ENCODE measurements around the gene BACE1. TPM values are rescaled to one million over a fixed set of nuclear protein-coding genes. Genes with fewer than 3 reads are reported as not detected.
A peak's percentile ranks its signal among the peaks of the same experiment; 100 is the strongest.

Gene BACE1
- 9.6 and 10.6 TPM in 2 replicates for total RNA-seq (2021)
- Bru-seq, nascent RNA = percentile 35 among the genes with signal in this experiment
- BruChase-seq, experiment 1, labeled RNA remaining after a 2-hour chase = percentile 42 among the genes with signal in this experiment
- BruChase-seq, experiment 2, labeled RNA remaining after a 6-hour chase = percentile 54 among the genes with signal in this experiment
- long read RNA-seq, full-length matches to known transcripts = 6 of 12 reads
- long read RNA-seq, partial matches to known transcripts = 1 of 12 reads
- long read RNA-seq, other reads (novel, unspliced or antisense) = 5 of 12 reads

DNA sequence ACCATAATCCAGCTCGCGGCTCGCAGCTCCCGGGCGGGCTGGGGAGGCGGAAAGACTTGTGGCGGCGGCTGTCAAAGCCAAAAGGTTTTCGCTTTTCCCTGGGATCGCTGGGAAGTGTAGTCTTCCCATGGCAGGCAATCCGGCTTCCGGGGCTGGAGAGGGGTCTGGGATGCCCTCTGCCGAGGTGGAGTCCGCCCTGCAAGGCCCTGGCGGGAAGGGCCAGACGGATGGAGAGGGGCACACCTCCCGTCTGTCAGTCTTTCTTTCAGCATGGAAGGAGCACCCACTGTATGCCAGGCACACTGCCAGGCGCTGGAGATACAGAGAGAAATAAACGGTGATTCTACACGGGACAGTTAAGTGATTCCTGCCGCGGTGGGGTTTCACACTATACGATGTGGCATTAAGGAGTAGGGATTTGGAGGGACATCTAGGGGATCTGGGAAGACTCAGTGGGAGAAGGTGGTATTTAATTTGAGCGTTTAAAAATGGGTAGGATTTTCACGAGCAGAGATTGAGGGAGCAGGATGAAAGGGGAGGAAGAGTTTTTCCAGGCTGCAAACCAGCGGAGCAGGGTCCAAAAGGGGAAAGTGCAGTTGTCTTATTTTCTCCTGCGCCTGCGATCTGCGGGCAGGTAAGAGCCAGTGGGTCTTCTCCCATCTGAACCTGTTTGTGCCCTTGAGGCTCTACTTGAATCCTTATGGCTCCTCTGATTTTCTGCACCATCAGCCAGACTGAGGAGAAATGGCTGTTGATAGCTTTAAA lies at the start of gene BACE1:
Gene BACE1, minus strand, starts transcription at position 60 of the 765 bp plus-strand sequence. CDS start 461 bp downstream, outside the sequence.
- 0 out of 2 replicates have a peak, but pooled peaks cover 18% of the 10 kb centered on the region for H3K4me1 ChIP-seq (replicated peaks; ENCODE audit: insufficient read depth)
- H3K9me2 ChIP-seq (ENCODE audit: insufficient read depth) = no peaks in the 10 kb centered on the region
- H3K4me3 ChIP-seq = peak within 1 kb of the TSS; percentile 62
- H3K27me3 ChIP-seq (ENCODE audit: insufficient read depth, low read depth) = no peaks in the 10 kb centered on the region
- BruUV-seq (replicated peaks) = no TSS peak
- no peaks in the 10 kb centered on the region for H4K20me1 ChIP-seq (ENCODE audit: insufficient read depth)
- peak within 1 kb of the TSS; percentile 94 for H3K4me2 ChIP-seq
- peak; percentile 55 to 73 for DNase-seq
- ChIA-PET POLR2A (ENCODE audit: unreplicated experiment) (interaction anchor here (0.6 kb wide), 2 partner anchors 74 to 290 kb away, joined by 3 read pairs; no protein-coding TSS in a partner anchor), CTCF (no interaction called here)
- no peaks in the 10 kb centered on the region for H3F3A ChIP-seq (ENCODE audit: insufficient read depth, low read depth)
- TF ChIP-seq EZH2 (IDR thresholded peaks at IDR 0.05; ENCODE audit: low read depth) = no peak
- TF ChIP-seq, protein P1, sequence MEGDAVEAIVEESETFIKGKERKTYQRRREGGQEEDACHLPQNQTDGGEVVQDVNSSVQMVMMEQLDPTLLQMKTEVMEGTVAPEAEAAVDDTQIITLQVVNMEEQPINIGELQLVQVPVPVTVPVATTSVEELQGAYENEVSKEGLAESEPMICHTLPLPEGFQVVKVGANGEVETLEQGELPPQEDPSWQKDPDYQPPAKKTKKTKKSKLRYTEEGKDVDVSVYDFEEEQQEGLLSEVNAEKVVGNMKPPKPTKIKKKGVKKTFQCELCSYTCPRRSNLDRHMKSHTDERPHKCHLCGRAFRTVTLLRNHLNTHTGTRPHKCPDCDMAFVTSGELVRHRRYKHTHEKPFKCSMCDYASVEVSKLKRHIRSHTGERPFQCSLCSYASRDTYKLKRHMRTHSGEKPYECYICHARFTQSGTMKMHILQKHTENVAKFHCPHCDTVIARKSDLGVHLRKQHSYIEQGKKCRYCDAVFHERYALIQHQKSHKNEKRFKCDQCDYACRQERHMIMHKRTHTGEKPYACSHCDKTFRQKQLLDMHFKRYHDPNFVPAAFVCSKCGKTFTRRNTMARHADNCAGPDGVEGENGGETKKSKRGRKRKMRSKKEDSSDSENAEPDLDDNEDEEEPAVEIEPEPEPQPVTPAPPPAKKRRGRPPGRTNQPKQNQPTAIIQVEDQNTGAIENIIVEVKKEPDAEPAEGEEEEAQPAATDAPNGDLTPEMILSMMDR (conservative IDR thresholded peaks at IDR 0.05) = peak; percentile 38; the same call in 1 of the 2 replicates
- H3K79me2 ChIP-seq (ENCODE audit: low read depth) = no peaks in the 10 kb centered on the region
- no peaks in the 10 kb centered on the region for H3K36me3 ChIP-seq (ENCODE audit: low read depth)
- H3K9me3 ChIP-seq (ENCODE audit: insufficient read depth, low read depth) = no peaks in the 10 kb centered on the region
- H2AFZ ChIP-seq = peak within 1 kb of the TSS; percentile 84
- no peak within 1 kb of the TSS for H3K27ac ChIP-seq
- intact Hi-C loops (cut with micrococcal nuclease; ENCODE audit: unreplicated experiment) = no loop called here

DNA sequence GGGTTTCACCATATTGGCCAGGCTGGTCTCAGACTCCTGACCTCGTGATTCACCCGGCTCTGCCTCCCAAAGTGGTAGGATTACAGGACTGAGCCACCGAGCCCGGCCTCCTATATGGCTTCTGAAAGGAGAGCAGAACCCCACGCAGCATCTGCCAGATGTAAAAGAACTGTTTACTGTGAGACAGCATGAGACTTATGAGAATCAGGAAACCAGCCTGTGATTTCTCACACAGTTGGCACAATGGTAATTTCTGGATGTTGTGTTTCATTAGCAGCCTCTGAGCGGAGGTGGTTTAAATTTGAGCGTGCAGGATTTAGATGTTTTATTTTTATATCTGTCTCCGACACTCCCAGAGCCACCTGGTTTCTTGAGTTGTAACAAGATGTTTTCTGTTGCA lies 45.4 kb upstream of the BACE1 start:
- H3K4me1 ChIP-seq (replicated peaks; ENCODE audit: insufficient read depth) = no peaks in the 10 kb centered on the region
- ChIA-PET CTCF (no interaction called here), POLR2A (ENCODE audit: unreplicated experiment) (no interaction called here)
- H3K9me2 ChIP-seq (ENCODE audit: insufficient read depth) = no peaks in the 10 kb centered on the region
- 0 out of 2 replicates have a peak, but pooled peaks cover 12% of the 10 kb centered on the region for H3K36me3 ChIP-seq (ENCODE audit: low read depth)
- H3K27ac ChIP-seq = no peak overlapping the region
- no peak for DNase-seq
- H3K27me3 ChIP-seq (ENCODE audit: insufficient read depth, low read depth) = no peaks in the 10 kb centered on the region
- intact Hi-C loops (cut with micrococcal nuclease; ENCODE audit: unreplicated experiment) = no loop called here
- no TSS peak for BruUV-seq (replicated peaks)
- TF ChIP-seq, protein P1 (conservative IDR thresholded peaks at IDR 0.05) = no peak
- TF ChIP-seq EZH2 (IDR thresholded peaks at IDR 0.05; ENCODE audit: low read depth) = no peak
- H3K4me2 ChIP-seq = no peak overlapping the region
- no peak overlapping the region for H2AFZ ChIP-seq
- no peaks in the 10 kb centered on the region for H4K20me1 ChIP-seq (ENCODE audit: insufficient read depth)
- H3K4me3 ChIP-seq = no peak overlapping the region
- H3K79me2 ChIP-seq (ENCODE audit: low read depth) = no peaks in the 10 kb centered on the region
- no peaks in the 10 kb centered on the region for H3F3A ChIP-seq (ENCODE audit: insufficient read depth, low read depth)
- no peaks in the 10 kb centered on the region for H3K9me3 ChIP-seq (ENCODE audit: insufficient read depth, low read depth)

DNA sequence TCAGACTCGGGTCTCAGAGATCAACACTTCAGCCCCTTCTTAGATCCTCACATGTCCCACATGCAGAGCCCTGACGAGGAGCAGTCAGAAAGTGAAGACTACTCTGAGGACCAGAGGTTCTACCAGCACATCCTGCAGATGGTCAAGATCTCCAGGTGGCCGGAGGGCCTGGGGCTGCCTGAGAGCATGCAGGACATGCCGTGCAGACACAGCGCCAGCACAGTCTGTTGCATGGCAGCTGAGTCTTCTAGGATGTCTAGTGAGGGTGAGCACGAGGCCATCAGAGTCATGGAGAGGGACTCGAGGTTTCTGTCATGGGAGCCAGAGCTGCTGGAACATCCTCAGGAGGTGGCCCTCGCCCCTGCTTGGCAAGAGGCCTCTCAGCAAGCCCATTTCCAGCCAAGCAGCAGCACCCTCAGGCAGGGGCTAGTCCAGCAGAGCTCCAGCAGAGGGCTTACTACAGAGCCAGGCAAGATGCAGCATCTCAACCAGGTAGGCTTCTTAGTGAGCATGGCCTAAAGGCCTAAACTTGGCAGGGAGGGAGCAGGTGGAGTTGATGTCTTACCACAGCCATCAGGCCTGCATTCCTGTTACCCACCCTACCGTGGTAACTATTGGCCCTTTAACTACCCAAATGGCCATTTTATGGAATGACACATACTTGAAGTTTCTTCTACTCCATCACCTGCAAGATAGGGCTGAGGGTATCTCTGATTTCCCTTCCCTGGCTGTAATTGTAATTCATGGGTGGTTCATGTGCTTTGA lies 40.3 kb upstream of the BACE1 start:
- Histone ChIP-seq H3K27me3 (ENCODE audit: insufficient read depth, low read depth) (no peaks in the 10 kb centered on the region), H3K9me2 (ENCODE audit: insufficient read depth) (no peaks in the 10 kb centered on the region), H3K36me3 (ENCODE audit: low read depth) (peaks cover 9% of the 10 kb centered on the region; the same call in 1 of the 2 replicates), H4K20me1 (ENCODE audit: insufficient read depth) (0 out of 2 replicates have a peak, but pooled peaks cover 4% of the 10 kb centered on the region), H2AFZ (no peak overlapping the region), H3K4me2 (no peak overlapping the region), H3K79me2 (ENCODE audit: low read depth) (no peaks in the 10 kb centered on the region), H3K9me3 (ENCODE audit: insufficient read depth, low read depth) (no peaks in the 10 kb centered on the region), H3K27ac (no peak overlapping the region), H3K4me1 (replicated peaks; ENCODE audit: insufficient read depth) (no peaks in the 10 kb centered on the region), H3K4me3 (no peak overlapping the region), H3F3A (ENCODE audit: insufficient read depth, low read depth) (no peaks in the 10 kb centered on the region)
- no peak for TF ChIP-seq EZH2 (IDR thresholded peaks at IDR 0.05; ENCODE audit: low read depth)
- TF ChIP-seq, protein P1 (conservative IDR thresholded peaks at IDR 0.05) = no peak
- no TSS peak for BruUV-seq (replicated peaks)
- intact Hi-C loops (cut with micrococcal nuclease; ENCODE audit: unreplicated experiment) = no loop called here
- ChIA-PET CTCF (no interaction called here), POLR2A (ENCODE audit: unreplicated experiment) (no interaction called here)
- DNase-seq = no peak

Measured in PC-9 (cell line).